Right renal cortex interstitium (tissue), 3 donors: Measurements from ENCODE around the gene KIF13A. TPM values are rescaled to one million over a fixed set of nuclear protein-coding genes. Genes with fewer than 3 reads are reported as not detected.
"Not testable (repeated sequence)": the region's sequence is repeated elsewhere in the genome, so short reads cannot be mapped to it uniquely, and the experiment has no call there.

Source experiments
- DNase-seq, 3 donors: peaks; one replicate each; pipeline ENCODE4 v3.0.0-alpha.2; 2013; ENCODE audit warnings: low read depth in 3 of 3, low spot score in 2 of 3
- polyA plus RNA-seq, 3 donors: library from polyadenylated mRNA; unstranded; fragments of 120-200 nt; gene quantifications; one replicate each; pipeline ENCODE4 v1.2.1, GENCODE V29; 2013; ENCODE audit not compliant: insufficient read length in 3 of 3

Gene KIF13A
- polyA plus RNA-seq, 3 donors: 35.5 to 38.5 (median 37.8) TPM

DNA sequence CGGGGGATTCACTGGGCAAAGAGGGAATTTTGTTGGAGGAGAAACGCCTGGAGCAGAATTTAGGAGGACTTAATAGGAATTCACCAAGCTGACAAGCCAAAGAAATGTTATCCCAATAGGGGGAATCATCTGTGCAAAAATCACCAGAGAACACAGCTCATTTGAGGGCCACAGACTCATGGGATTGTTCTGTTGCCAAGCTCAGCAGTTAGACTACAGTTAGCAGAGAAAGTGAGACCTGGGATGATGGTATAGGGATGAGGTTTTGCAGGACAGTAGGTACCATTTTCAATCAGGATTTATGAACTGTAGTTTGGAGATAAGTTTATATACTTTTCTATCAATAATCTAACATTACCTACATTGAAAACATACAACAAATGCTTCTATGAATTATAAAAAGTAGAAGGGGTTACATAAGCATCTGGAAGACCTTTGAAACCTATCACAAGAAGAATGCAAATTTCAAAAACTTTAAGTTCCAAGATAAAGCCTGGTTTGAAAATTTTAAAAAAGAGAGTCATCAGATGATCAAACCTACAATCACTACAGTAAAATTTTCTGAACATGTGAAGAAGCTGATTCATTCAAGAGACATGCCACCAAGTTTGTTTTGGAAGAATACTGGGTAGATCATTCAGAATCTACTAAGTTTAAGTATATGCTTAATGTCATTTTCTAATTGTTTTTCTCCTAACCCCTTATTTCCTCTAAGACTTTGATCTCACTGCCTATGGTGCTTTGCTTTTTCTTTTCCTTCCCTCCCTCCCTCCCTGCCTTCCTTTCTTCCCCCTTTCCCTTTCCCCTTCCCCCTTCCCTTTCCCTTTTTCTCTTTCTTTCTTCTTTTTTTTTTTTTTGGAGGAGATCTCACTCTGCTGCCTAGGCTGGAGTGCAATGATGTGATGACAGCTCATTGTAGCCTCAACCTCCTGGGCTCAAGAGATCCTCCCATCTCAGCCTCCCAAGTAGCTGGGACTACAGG is 81.5 kb downstream of the KIF13A start:
- DNase-seq: no peak

DNA sequence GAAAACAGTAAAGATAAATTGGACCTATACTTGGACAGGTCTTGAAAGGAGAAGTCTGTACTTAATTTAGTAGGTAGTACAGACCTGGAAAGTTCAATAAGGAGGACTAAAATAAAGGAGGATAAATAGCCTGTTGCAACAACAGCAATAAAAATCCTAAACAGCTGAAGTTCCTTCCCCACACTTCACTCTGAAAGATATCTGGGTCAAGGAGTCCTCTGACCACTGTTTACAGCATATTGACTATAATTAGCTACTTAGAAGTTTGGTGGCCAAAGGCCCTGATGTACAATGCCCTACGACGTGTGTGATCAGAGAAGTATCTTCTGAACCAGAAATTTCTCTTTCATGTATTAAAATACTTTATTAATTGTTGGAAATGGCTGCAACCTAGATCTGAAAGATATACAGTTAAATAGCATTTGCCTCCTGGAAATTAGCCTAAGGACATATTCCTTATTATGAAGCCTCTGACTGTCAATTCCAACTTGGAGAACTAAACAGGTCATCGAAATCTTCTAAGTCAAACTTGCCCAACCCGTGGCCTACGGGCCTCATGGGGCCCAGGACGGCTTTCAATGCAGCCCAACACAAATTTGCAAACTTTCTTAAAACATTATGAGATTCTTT is 82.8 kb downstream of the KIF13A start:
- DNase-seq: no peak

DNA sequence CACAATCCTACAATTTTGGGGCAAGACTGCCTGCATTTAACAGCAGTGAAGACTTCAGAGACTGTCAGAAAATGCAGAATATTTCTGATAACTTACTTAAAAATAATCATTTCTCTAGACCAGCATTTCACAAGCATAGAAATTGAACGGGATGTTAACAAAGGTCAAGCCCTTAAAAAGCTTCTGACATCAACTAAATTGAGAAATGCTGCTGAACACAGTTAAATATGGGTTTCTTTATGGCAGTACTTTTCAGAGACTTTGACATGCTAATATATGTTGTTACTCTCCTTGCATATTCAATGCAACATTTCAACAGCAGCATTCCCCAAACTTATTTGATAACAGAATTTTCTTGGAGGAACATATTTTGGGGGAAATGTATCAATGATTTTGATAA is 84.5 kb downstream of the KIF13A start:
- no peak for DNase-seq

DNA sequence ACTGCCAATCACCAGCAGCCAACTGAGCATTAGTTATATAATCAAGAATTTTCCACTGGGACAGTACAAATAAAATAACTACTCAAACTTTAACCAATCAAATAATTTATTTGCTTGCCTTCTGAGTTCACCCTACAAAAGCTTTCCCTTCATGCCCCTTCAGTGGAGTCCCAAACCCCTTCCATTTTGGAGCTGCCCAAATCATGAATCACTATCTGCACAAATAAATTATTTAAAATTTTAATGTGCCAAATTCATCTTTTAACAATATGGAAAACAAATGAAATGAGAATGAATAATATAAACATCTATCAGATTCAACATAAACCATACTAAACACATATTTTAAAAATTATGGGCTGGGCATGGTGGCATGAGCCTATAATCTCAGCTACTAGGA is 85.9 kb downstream of the KIF13A start:
- no peak for DNase-seq

GRCh38 chr6:17900011-17900410 is 87.4 kb downstream of the KIF13A start:
- no peak for DNase-seq

GRCh38 chr6:17899491-17899890 is 87.9 kb downstream of the KIF13A start:
- no peak for DNase-seq

- DNase-seq: no peak
Measured at GRCh38 chr6:17897681-17898080, 89.8 kb downstream of the KIF13A start.

GRCh38 chr6:17894905-17895304 is 92.5 kb downstream of the KIF13A start:
- DNase-seq: no peak

DNA sequence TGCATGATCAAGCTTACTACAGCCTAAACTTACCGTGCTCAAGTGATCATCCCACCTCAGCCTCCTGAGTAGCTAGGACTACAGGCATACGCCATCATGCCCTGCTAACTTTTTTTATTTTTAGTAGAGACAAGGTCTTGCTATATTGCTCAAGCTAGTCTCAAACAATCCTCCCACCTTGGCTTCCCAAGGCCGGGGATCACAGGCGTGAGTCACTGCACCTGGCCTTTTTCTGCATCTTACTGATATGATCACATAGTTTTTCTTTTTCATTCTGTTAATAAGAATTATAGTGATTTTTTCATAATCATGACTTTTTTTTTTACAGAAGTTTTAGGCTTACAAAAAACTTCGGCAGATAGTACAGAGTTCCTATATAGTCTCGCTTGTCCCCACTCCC is 93.2 kb downstream of the KIF13A start:
- no peak for DNase-seq

DNA sequence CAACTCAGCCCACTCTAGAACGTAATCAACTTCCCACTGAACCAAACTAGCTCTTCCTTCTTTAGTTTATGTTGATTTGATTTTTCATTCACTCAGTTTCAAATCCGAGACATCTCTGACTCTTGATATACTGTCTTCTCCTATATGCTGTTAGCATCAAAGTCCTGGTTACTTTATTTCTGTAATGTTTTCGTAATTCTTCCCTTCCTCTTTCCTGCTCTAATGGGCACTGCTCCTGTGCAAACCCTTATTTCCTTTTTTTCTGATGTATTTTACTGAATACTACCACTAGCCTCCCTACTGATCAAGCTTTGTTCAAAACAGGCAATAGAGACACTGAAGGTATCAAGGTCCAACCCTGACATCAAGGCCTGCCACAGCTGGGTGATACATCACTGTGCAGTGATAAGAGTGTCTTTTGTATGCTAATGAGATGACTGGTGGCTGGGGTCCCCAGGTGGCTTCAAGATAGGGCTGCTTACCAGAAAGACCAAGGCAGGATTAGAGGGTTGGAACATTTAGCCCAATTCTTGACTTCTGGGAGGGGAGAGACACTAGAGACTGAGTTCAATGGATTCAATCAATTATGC is 95.2 kb downstream of the KIF13A start:
- DNase-seq: no peak

DNA sequence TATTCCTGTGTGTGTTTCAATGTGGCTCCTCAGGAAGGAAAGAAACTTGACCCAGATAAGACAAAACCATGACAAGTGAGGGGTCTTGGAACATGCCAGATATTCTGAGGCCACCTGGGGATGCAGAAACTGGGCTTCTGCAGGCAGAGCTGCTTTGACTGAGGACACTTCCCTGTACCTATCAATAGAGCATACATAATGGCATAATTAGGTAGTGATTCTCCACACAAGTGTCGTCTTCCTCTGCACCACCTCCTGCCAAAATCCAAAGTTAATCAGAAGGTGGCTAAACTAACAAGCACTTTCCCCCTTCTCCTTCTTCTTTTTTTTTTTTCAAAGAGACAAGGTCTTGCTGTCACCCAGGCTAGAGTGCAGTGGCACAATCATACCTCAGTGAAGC is 97.1 kb downstream of the KIF13A start:
- no peak for DNase-seq

GRCh38 chr6:17889777-17890176 is 97.7 kb downstream of the KIF13A start:
- not testable (repeated sequence) for DNase-seq

- no peak for DNase-seq
Measured at GRCh38 chr6:17886891-17887290, 100.5 kb downstream of the KIF13A start.

GRCh38 chr6:17885889-17886576 is 101.4 kb downstream of the KIF13A start:
- DNase-seq: no peak

DNA sequence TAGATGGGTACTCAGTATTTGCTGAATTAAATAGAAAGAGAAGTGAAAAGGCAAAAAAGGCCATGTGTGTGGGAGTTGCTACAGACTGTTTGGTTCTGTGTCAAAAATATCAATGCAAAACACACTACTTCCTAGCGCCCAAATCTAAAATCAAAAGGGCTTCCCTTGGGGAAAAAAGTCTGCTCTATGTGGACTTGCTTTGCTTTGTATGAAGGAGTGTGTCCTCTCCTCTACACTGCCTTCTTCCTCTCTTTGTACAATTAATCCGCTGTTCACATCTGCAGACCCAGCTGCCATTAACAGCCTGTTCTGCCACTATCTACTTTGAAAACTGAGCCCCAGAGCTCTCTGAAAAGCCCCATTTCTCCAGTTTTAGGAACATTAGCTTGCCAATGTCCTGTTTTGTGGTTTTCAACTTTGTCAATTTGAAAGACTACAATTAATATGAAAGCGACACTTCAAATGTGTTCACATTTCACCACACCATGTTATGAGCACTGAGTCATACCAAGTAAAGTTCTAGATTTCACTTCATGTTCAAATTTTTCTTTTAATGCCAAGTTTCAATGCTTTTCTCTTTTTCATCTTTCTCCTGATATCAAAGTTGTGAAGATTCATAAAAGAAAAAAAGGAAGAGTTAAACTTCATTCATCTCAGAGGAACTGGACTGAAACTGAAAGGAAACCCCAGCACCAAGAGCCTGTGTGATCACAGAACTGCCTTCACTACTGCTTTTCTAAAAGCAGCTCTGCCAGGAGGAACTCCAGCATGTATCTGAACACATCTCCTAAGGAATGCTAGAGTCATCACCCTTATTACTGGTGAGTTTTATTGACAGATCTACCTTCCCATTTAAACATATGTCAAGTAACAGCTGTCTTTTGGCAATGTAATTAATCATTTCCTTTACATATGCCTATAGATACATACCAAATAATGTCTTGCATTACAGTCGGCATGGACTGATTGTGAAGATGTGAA is 102.6 kb downstream of the KIF13A start:
- DNase-seq: no peak

GRCh38 chr6:17883665-17884497 is 103.6 kb downstream of the KIF13A start:
- DNase-seq: no peak

DNA sequence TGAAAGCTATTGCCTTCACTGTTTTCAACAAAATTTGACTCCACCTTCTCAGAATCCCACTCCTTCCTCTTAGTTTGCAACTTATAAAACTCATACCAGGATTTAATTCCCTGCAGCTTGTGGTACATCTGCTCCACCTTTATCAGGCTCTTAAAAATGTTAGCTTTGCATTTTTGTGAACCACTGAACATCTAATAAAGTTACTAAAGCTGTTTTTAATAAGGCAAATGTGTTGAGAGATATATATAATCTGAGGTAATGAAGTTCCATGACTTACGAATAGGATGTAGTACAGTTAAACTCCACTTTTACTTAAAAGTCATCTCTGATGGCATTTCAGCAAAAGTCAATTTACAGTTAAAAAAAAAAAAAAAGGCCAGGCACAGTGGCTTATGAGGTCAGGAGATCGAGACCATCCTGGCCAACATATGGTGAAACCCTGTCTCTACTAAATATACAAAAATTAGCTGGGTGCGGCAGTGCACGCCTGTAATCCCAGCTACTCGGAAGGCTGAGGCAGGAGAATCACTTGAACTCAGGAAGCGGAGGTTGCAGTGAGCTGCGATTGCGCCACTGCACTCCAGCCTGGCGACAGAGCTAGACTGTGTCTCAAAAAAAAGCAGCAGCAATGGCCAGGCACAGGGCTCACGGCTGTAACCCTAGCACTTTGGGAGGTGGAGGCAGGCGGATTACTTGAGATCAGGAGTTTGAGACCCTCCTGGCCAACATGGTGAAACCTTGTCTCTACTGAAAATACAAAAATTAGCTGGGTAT is 106.2 kb downstream of the KIF13A start:
- DNase-seq: no peak

DNA sequence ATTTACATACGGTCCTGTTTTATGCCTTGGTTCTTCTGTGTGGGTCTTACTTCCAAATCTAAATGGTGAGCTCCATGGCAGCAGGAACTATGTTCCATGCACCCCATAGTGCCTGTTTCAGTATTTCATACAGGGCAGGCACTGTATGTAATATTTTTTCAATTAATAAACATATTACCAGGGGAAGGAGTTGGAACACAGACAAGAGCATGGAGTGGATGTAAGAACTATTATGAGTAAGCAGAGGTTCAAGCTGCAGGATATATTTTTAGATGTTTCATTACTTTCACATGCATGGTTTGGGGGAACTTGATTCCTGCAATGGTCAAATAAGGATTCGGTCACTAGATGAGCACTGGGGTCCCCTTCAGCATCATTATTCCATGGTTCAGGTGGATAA is 108.3 kb downstream of the KIF13A start:
- DNase-seq: no peak
